DMS53 (cell line): ENCODE data around the gene TBC1D3B.
"Not testable (repeated sequence)": the region's sequence is repeated elsewhere in the genome, so short reads cannot be mapped to it uniquely, and the experiment has no call there.

Experiments used
- DNase-seq: peaks from one replicate; lab custom pipeline; 2025; lab: John Stamatoyannopoulos, UW

TBC1D3B gene

DNA sequence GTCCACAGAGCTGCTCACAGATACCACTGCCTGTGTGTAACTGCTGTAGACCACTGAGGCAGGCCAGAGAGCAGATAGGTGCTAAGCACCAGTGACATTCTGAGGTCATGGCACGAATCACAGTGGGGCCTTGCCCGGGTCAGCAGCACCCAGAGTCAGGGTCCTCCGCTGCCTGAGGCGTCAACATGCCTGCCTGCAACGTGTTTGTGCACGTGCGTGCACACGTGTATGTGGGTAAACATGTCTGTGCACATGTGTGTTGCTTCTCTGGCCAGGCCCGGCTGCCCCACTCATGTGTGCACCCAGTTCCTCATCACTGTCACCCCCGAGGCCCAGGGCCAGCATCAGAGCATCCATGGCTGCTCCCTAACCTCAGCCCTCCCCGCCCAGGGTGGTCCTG, at the start of gene TBC1D3B:
TBC1D3B (minus strand) TSS at position 101 of the 400 bp plus-strand sequence. CDS start 1,586 bp downstream, outside the sequence.
- DNase-seq, result not testable (repeated sequence)

DNA sequence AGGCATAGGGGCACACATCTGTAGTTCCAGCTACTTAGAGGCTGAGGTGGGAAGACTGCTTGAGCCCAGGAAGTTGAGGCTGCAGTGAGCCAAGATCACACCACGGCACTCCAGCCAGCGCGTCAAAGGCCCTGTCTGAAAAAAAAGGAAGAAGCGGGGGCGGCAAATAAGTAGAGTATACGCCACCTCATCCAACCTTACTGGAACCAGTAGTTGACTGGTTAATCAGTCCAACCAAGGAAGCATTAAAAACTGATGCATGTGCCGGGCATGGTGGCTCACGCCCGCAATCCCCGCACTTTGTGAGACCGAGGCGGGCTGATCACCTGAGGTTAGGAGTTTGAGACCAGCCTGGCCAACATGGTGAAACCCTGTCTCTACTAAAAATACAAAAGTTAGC, 46.5 kb upstream of the TBC1D3B start:
- DNase-seq, result not testable (repeated sequence)

DNA sequence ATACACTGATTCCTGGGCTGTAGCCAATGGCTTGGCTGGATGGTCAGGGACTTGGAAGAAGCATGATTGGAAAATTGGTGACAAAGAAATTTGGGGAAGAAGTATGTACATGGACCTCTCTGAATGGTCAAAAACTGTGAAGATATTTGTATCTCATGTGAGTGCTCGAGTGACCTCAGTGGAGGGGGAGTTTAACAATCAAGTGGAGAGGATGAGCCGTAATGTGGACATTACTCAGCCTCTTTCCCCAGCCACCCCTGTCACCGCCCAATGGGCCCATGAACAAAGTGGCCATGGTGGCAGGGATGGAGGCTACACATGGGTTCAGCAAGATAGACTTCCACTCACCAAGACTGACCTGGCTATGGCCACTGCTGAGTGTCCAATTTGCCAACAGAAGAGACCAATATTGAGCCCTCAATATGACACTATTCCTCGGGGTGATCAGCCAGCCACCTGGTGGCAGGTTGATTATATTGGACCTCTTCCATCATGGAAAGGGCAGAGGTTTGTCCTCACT, 45.2 kb upstream of the TBC1D3B start:
- DNase-seq, result not testable (repeated sequence)

DNA sequence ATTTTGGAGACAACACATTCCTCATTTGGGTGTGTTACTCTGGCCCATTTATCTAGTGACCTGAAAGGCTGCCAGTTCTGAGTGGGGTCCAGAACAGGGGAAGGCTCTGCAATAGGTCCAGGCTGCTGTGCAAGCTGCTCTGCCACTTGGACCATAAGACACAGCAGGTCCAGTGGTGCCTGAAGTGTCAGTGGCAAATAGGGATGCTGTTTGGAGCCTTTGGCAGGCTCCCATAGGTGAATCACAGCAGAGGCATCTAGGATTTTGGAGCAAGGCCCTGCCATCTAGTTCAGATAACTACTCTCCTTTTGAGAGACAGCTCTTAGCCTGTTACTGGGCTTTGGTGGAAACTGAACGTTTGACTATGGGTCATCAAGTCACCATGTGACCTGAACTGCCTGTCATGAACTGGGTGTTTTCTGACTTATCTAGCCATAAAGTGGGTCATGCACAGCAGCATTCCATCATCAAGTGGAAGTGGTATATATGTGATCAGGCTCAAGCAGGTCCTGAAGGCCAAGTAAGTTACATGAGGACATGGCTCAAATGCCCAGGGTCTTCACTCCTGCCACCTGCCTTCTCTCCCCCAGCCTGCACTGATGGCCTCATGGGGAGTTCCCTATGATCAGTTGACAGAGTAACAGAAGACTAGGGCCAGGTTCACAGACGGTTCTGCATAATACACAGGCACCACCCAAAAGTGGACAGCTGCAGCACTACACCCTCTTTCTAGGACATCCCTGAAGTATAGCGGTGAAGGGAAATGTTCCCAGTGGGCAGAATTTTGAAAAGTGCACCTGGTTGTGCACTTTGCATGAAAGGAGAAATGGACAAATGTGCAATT, 44.5 kb upstream of the TBC1D3B start:
- not testable (repeated sequence) for DNase-seq

DNA sequence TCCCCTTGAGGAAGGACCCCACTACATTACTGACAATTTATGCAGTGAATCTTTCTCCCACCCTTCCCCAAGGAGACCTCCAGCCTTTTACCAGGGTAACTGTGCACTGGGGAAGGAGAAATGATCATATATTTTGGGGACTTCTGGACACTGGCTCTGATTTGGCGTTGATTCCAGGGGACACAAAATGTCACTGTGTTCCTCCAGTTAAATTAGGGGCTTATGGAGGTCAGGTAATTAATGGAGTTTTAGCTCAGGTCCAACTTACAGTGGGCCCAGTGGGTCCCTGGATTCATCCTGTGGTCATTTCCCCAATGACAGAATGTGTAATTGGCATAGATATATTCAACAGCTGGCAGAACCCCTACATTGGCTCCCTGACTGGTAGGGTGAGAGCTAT, 43.1 kb upstream of the TBC1D3B start:
- DNase-seq, result not testable (repeated sequence)

DNA sequence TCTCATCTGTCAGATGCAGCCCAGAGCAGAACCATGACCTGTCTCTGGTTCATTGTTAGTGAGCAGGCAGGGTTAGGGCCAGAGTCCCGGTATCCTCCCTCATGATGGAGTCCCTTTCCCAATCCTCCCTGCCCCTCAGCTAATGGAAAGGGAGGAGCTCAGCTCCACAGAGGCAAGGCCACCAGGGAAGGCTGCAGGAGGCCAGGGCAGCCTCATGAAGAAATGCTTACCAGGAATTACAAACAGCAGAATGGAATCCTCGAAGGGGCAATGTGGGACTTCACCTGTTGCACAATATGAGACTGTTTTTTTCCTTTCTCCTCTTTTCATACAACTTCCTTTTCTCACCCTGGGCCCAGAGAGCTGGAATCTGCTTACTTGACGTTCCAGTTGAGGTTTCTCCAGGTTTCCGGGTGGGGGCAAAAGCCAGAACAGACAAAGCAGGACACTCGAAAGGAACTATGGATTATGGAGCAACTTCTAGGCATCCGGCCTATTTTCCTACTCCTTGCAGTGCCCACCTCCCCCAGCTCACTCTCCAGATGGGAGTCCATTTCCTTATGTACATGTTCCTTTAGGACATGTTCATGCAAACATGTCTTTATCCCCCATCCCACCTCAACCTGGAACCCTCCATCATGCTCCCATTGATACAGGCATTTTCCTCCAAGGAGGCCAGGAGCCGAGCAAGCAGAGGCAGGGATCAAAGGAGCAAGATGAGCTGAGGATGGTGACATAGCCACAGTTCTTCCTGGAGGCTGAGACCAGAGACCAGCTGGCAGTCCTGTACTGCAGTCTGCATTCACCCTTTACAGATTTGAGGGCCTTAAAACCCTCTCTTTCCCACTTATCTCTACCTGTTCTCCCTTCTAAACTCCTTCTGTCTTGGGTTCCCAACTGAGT, 39.2 kb upstream of the TBC1D3B start:
- not testable (repeated sequence) for DNase-seq

DNA sequence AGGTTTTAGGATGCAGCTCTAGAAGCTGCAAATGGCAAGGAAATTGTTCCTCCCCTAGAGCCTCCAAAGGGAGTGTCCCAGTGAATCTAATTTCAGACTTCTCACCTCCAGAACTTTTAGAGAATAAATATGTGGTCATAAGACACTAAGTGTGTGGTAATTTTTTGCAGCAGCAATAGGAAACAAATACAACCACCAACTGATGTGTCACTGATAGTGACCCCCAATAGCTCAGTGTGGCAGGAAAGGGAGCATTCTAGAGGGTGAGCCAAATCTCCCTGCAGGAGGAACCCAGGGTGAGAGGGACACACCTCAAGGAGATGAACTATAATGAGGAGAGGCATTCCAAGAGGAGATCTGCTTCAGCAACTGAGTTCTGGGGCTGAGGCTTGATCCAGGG, 38.5 kb upstream of the TBC1D3B start:
- DNase-seq, result no peak

DNA sequence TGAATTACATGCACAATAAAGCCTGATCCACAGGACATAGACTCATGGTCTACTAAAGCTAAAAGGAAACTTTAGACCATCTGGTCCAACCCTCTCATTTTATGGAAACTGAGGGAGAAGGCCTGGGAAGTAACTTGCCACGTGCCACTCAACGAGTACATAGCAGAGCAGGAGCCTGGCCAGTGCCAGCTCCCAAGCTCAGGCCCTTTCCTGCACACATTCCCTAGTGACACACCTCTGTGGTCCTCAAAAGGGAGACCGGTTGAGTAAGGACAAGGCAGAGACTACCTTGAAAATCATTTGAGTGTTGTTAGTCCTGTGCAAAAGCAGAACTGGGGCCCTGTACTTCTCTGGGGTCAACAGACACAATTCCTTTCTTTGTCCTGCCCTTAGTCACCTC, 37.3 kb upstream of the TBC1D3B start:
- no peak for DNase-seq

DNA sequence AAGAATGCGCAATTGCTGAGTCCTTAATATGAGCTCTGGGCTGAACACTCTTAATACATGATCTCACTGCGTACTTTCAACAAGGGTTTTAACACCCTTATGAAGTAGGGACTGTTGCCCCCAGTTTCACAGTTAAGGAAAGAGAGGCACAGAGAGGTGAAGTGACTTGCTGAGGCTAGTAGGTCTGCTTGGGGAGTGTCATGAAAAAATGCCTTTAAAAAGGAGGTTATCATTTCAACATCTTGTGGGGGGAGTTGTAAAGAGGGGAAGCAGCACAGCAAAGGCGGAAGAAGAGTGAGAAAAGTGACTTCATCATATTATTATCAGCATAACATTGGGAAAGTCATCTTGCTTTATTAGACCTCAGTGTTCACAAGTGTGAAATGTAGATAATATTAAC, 36.5 kb upstream of the TBC1D3B start:
- no peak for DNase-seq

DNA sequence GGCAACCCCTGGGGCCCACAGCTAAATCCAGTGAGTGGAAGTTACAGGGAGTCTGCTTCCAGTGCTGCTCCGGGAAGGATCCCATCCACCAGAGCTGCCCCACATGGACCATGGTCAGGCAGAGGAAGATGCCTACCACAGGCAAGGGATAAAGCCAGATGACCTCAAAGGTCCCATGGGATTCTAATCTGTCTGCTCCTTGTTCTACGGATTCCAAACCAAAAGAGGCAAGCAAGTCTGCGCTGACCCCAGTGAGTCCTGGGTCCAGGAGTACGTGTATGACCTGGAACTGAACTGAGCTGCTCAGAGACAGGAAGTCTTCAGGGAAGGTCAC, 35.8 kb upstream of the TBC1D3B start:
- no peak for DNase-seq

DNA sequence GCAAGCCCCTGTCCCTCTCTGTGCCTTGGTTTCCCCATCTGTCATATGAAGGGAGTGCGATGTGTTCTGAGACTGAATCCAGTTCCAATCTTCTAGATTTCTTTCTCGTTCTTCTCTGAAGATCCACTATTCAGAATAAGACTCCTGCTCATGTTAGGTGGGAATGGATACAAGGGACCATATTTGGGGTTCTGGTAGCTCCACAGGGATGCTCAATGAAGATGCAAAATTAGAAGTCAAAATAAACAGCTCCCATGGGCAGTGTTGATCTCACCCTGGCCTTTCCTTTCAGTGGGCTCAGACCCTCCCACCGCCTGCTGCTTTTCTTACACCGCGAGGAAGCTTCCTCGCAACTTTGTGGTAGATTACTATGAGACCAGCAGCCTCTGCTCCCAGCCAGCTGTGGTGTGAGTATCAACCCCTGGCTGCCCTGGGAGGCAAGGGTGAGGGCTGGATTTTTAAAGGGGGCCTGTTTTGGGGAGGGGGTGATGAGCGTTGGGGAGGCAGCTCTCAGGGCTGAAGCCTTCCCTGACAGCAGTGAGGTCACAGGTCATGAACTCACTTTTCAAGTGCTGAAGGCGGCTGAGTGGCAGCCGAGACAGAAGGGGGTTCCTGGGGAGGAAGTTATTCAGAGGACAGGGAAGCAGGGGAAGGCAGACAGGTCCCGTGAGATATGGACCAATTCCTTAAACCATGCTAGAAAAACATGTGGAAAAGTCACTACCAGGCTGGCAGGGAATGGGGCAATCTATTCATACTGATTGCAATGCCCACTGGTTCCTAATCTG, 35.2 kb upstream of the TBC1D3B start:
- DNase-seq, result not testable (repeated sequence)

DNA sequence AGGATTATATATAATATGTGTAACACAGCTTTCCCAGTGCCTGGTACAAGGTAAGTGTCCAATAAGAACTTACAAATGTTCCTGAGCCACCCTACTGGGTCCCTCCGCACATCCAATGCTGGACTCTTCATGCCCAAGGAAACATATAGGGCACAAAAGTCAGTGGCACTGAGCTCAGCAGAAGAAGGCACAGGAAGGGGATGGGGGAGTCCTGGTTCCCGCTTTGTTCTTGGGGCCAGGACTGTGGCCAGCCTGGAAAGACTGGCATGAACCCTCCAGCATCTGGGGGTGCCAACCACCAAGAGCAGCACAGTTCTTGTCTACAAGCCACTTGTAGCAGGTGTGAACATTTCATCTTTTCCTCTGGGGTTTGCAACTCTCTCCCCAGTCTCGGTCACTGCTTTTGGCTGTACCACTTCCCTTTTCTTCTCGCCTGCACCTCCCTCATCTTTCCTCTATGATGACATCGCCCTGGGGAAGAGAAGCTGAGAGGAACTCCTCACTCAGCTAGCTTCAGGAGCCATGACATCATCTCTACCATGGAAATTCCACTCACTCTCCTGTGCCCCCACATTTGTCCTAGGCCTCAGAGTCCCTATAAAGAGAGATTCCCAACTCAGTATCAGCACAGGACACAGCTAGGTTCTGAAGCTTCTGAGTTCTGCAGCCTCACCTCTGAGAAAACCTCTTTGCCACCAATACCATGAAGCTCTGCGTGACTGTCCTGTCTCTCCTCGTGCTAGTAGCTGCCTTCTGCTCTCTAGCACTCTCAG, 34.2 kb upstream of the TBC1D3B start, which contains the start of gene CCL4L2:
CCL4L2 (plus strand) TSS at position 625 of the 773 bp plus-strand sequence.
- DNase-seq, result not testable (repeated sequence)

DNA sequence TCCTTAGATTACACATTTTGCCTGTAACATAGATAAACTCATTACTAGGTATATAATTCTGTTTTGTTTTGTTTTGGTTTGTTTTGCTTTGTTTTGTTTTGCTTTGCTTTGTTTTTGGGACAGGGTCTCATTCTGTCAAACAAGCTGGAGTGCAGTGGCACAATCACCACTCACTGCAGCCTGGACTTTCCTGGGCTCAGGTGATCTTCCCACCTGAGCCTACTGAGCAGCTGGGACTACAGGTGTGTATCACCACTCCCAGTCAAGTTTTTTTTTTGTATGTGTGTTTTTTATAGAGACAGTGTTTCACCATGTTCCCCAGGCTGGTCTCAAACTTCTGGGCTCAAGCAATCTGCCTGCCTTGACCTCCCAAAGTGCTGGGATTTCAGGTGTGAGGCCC, 33.1 kb upstream of the TBC1D3B start:
- no peak for DNase-seq

DNA sequence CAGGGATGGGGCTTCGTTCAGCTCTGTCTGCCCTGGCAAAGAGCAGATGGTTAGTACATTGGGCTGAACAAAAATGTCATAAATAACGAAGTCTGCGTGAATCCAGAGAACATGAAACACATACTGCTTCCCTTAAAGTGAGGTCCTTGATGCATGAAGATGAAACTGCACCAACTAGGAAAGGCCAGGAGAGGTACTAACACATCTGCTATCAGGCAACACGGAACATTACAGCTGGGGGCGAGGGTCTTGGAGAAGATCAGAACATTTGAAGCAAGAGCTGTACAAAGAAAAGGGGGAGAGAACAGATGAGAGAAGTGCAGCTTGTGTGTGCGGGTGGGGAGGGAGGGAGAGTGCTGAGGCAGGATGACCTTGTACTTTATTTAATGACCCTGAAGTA, 30.9 kb upstream of the TBC1D3B start:
- DNase-seq, result not testable (repeated sequence)

DNA sequence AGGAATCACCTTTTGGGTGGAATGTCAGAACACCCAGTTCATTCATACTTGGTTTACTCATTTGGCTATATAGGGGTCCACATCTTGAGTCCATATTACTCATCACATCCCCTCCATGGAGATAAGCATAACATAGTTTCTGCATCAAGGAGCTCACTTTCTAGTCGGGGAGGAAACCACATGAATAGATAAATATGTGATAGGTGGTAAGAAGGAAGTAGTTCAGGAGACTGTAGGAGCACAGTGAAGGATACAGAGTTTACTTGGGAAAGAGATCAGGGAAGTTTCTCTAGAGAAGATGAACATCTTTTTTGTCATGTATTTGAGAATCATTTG, 30.0 kb upstream of the TBC1D3B start:
- DNase-seq, result not testable (repeated sequence)

DNA sequence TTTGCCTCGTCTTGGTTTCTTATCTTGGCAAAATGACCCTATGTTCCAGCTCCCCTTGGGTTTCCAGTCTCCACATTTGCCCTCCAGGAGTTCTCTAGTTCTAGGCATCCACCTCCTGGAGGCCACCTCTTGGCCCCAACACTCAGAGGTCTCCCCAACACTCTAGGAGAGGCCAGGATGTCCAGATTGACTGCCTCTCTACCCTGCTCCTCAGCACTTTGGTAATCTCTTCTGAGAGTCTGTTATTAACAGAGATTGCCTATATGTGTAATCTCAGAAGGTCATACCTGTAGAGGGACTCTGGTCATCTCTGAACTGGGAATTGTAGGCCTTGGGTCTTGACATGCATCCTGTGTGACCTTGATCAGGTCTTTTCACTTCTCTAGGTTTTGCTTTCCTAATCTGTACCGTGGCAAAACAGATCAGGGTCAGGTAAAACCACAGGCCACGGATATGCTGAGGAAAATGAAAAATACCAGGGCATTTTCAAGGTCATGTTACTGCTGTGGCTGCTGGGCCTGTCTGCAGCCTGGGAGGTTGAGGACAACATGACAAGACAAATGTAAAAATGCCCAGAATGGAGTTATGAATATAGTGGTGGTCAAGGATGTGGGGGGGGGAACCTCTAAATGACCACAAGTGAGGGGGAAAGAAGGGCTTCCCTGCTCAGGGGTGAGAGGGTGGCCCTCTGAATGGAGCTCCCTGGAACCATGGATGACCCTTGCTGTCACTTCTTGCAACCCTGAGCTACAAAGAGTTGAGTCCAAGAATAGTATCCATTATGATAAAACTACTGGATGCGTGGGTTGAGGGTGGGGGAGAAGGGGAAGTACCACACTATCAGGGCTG, 29.4 kb upstream of the TBC1D3B start:
- no peak for DNase-seq

DNA sequence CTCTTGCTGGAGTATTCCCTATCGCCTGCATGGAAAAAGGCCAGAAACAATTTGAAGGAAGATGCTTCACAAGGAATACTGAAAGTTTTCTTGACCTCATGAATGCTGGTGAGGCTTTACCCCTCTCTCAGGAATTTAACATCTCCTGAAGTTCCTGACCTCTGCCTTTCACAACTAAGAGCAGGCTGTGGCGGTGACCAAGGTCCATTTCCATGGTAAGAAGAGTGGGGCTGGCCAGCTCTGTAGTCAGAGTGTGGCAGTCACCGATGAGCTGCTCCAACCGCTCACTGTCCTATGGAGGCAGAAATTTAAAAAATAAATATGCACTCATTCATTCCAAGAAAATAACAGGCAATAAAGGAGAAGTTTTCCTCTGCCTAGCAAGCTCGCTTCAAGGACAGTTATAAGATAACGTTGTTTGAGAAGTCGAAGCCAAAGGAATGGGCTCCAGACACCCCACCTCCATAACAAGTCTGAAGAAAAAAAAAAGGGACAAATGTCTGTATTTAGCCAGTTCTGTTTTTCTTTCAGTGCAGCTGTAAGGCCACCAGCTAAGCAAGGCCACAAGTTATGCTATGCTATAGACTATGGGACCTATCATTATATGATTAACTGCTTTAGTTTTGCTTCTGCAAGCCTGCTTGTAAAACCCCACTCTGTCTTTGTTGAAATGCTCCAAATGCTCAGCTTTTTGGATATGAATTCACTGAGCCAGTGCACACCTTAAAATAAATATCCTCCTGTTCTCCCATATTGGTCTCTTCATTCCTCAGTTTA, 28.5 kb upstream of the TBC1D3B start:
- DNase-seq, result no peak

DNA sequence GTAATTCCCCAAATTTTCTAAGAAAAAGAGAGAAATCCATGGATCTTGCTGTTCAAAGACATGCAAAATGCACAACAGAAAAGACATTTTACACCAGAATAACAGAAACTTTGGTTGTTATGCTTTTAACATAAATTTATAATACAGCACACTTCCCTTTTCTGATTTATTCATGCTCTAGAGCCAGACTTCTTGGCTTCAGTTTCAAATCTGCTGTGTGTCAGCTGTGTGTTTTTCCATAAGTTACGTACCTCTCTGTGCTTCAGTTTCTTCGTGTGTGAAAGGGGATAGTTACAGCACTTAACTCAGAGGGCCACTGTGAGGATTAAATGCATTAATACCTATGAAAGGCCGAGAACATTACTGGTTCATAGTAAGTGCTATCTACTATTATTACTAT, 26.9 kb upstream of the TBC1D3B start:
- no peak for DNase-seq

DNA sequence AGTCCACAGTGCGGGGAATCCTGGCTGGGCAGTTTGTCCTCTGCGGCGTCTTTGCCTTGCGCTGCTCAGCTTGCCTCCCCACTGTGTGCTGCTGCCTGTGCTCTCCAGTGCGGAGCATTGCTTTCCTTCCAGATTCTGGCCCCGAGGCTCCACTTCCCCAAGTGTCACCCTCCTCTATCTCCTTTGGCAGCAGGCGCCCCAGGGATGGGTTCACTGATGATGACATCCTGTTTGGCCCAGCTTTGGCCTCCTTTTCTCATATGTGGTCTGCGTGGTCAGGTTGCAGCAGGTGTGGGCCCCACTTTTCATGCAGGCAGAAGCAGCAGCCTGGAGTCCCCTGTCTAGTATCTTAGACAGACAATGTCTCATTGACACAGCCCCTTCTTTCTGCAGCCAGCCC, 25.1 kb upstream of the TBC1D3B start:
- DNase-seq, result not testable (repeated sequence)
